Pancreas (tissue), 10 donors: ENCODE results near the gene USF3. TPM values are rescaled to one million over a fixed set of nuclear protein-coding genes. Genes with fewer than 3 reads are reported as not detected.
"Not testable (repeated sequence)": the region's sequence is repeated elsewhere in the genome, so short reads cannot be mapped to it uniquely, and the experiment has no call there.

Source experiments
- ATAC-seq, 4 donors: fragments of 200-7000 bp; cut with Tn5 transposase; one replicate each; pipeline versions ENCODE4 v1.8.0 to v1.9.1; 2020; ENCODE audit warnings: mild to moderate bottlenecking in 4 of 4, moderate library complexity in 4 of 4
- DNase-seq, 6 donors: peaks; one replicate each; pipeline ENCODE4 v3.0.0-alpha.2; 2020
- FAIRE-seq: peaks from 2 replicates; lab custom pipeline; 2012; peaks lifted over from hg19 to GRCh38; lab: Jason Lieb, UNC
- H3K27ac ChIP-seq, 4 donors: fragments of 200-600 bp; sonication (generic); 1 replicate in 3 of 4; 2 replicates in 1 of 4; pipeline versions ENCODE4 v1.5.0 to v1.8.0; 2020
- H3K27me3 ChIP-seq, 4 donors: fragments of 200-600 bp; one replicate each; pipeline ENCODE4 v1.8.0; 2021
- H3K36me3 ChIP-seq, 3 donors: fragments of 200-600 bp; sonication (generic) in 1 of 3; one replicate each; pipeline versions ENCODE4 v1.5.0 to v1.8.0; 2020 to 2021
- H3K4me1 ChIP-seq, 3 donors: fragments of 200-600 bp; one replicate each; pipeline ENCODE4 v1.8.0; 2021
- H3K4me3 ChIP-seq, 4 donors: fragments of 200-600 bp; sonication (generic) in 2 of 4; one replicate each; pipeline versions ENCODE4 v1.5.0 to v1.8.0; 2020 to 2021
- H3K9me3 ChIP-seq, 4 donors: fragments of 200-600 bp; one replicate each; pipeline ENCODE4 v1.8.0; 2021
- WGBS, 2 donors: extraction: QIAGEN DNeasy Blood & Tissue Kit; methylation state at CpG; one replicate each; pipeline ENCODE4 v1.1.7; 2013; 5-methylcytosine and 5-hydroxymethylcytosine counted together
- intact Hi-C, 3 donors: fragments of 100-400 bp; cut with DNase I; formaldehyde crosslinking; loops; one replicate each; pipeline versions ENCODE4 v1.11.1 to v1.14.2; 2022
- polyA plus RNA-seq, 2 donors: library from polyadenylated mRNA; stranded (reverse); fragments of 200-250 nt; gene quantifications; one replicate each; pipeline ENCODE4 v1.2.3, GENCODE V29; 2013
- total RNA-seq, 6 donors: library from RNA; stranded (reverse); fragmentation: NEBNext Ultra II Directional in 4 of 6; extraction: Animal tissue kit (Norgen Biotek cat#: 25700) in 4 of 6; gene quantifications; one replicate each; pipeline versions ENCODE4 v1.2.1 to v1.2.4, GENCODE V29; 2021 to 2023
- TF ChIP-seq, protein P1 (sequence below), 4 donors: fragments of 200-600 bp; sonication (generic) in 3 of 4; IDR thresholded peaks; one replicate each; pipeline versions ENCODE4 v1.5.0 to v1.8.0; 2021; ENCODE audit warnings: antibody characterized with exemption in 4 of 4
- donor health status: healthy with polysubstance abuse.
- donor health status: DM: no; HTN: no; CAD: no; lungs with moderate emphysema.
- donor health status: DM: no; HTN: no; CAD: no.
- donor health status: control.
- donor health status: control.
- donor health status: Bipolar disorder and iron deficiency.
- donor health status: DM: yes; HTN: yes; CAD: no.
- donor health status: DM: no; HTN: no; CAD: no.
- donor health status: DM: no; HTN: no; CAD: no.
- donor health status: DM: yes; HTN: yes; CAD: no.

The USF3 gene
- total and polyA plus RNA-seq, 8 donors: 2.9 to 12.3 (median 9.0) TPM

DNA sequence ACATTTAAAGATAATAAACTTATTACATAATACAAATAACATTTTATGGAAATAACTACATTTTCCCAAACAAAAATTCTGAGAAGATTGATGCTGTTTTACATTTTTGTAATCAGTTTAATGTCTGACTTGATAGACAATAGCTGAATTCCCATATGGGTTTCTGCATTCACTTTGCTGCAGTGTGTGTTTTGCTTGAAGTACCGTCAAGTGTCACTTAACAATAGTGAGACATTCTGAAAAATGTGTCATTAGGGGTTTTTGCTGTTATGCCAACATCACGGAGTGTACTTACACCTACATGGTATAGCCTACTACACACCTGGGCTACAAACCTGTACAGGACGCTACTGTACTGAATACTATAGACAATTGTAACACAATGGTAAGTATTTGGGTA, 57.5 kb downstream of the USF3 start:
- 97% methylated on average over 3 of the region's 3 CpGs for WGBS, 2 donors
- H3K9me3 ChIP-seq: no peaks in the 10 kb centered on the region
- TF ChIP-seq, protein P1, sequence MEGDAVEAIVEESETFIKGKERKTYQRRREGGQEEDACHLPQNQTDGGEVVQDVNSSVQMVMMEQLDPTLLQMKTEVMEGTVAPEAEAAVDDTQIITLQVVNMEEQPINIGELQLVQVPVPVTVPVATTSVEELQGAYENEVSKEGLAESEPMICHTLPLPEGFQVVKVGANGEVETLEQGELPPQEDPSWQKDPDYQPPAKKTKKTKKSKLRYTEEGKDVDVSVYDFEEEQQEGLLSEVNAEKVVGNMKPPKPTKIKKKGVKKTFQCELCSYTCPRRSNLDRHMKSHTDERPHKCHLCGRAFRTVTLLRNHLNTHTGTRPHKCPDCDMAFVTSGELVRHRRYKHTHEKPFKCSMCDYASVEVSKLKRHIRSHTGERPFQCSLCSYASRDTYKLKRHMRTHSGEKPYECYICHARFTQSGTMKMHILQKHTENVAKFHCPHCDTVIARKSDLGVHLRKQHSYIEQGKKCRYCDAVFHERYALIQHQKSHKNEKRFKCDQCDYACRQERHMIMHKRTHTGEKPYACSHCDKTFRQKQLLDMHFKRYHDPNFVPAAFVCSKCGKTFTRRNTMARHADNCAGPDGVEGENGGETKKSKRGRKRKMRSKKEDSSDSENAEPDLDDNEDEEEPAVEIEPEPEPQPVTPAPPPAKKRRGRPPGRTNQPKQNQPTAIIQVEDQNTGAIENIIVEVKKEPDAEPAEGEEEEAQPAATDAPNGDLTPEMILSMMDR (IDR thresholded peaks at IDR 0.05): no peak

DNA sequence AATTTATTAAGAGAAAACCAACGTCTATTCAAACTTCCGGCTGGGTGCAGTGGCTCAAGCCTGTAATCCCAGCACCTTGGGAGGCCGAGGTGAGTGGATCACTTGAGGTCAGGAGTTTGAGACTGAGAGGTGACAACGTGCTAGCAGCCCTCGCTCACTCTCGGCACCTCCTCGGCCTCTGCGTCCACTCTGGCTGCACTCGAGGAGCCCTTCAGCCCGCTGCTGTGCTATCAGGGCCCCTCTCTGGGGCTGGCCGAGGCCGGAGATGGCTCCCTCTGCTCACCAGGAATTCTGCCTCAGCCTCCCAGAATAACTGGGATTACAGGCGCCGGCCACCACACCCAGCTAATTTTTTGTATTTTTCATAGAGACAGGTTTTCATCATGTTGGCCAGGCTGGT, 58.7 kb downstream of the USF3 start:
- TF ChIP-seq, protein P1 (IDR thresholded peaks at IDR 0.05): no peak
- Histone ChIP-seq H3K27me3 (no peaks in the 10 kb centered on the region), H3K9me3 (no peaks in the 10 kb centered on the region), H3K4me1 (no peaks in the 10 kb centered on the region), H3K27ac (no peak overlapping the region), H3K4me3 (no peak overlapping the region), H3K36me3 (no peaks in the 10 kb centered on the region)
- no peak for ATAC-seq
- FAIRE-seq: no peak
- intact Hi-C loops: no loop called here
- WGBS, 2 donors: 92 to 97% methylated on average over 14 of the region's 14 CpGs
- peak in 1 of 6 donors; percentile 38 for DNase-seq

More for the DNA sequence above, 57.5 kb downstream of the USF3 start:
- no peak for DNase-seq
- Histone ChIP-seq H3K27ac (no peak overlapping the region), H3K36me3 (no peaks in the 10 kb centered on the region), H3K4me1 (no peaks in the 10 kb centered on the region), H3K27me3 (no peaks in the 10 kb centered on the region), H3K4me3 (no peak overlapping the region)
- peak; percentile 43 for FAIRE-seq
- no peak for ATAC-seq
- intact Hi-C loops: no loop called here

DNA sequence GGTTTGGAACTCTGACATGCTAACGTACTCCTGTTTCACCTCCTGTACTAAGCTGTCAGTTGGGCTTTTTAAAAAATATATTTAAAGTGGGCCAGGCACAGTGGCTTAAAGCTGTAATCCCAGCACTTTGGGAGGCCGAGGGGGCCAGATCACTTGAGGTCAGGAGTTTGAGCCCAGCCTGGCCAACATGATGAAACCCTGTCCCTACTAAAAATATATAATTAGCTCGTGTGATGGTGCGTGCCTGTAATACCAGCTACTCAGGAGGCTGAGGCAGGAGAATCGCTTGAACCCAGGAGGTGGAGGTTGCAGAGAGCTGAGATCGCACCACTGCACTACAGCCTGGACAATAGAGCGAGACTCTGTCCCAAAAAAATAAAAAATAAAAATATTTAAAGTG, 60.4 kb downstream of the USF3 start:
- H3K27ac ChIP-seq, H3K9me3 ChIP-seq, DNase-seq, ATAC-seq, FAIRE-seq, H3K4me1 ChIP-seq, intact Hi-C loops, H3K36me3 ChIP-seq, H3K4me3 ChIP-seq, H3K27me3 ChIP-seq: not testable (repeated sequence)
- WGBS, 2 donors: 91 to 92% methylated on average over 7 of the region's 7 CpGs

DNA sequence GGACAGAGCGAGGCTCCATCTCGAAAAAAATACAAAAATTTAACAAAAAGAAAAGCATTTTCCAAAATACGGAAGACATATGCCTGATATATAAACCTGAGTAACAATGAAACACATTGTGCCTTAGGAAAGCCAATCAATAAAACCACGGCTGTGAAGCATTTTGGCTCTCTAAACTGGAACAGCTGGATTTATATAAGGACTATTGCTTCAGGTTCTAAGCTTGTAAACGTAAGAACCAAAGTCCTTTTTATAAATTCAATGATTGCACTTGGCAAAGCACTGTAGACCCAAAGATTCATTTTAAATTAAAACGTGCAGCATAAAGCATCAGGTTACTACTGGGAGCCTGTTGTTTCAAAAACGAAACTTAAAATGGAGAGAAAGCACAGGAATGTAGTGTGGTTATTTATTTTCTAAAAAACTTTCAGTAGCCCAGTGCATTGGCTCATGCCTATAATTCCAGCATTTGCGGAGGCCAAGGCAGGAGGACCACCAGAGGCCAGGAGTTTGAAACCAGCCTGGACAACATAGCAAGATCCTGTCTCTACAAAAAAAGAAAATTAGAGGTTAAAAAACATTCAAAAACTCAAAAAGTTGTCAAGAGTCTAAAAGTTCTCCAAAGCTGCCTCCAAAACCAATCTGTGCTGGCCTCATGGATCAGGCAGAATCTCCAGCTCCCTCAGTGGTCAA, 61.5 kb downstream of the USF3 start:
- intact Hi-C loops: no loop called here
- FAIRE-seq (no peak), ATAC-seq (peak in 3 of 4 donors; percentile 34 to 73 (median 58)), DNase-seq (no peak)
- Histone ChIP-seq H3K4me1 (no peaks in the 10 kb centered on the region), H3K27ac (peak overlapping the region in 1 of 4 donors; percentile 16), H3K9me3 (no peaks in the 10 kb centered on the region), H3K4me3 (no peak overlapping the region), H3K36me3 (no peaks in the 10 kb centered on the region), H3K27me3 (no peaks in the 10 kb centered on the region)
- 42 to 45% methylated on average over 8 of the region's 8 CpGs for WGBS, 2 donors
- TF ChIP-seq, protein P1 (IDR thresholded peaks at IDR 0.05): no peak

DNA sequence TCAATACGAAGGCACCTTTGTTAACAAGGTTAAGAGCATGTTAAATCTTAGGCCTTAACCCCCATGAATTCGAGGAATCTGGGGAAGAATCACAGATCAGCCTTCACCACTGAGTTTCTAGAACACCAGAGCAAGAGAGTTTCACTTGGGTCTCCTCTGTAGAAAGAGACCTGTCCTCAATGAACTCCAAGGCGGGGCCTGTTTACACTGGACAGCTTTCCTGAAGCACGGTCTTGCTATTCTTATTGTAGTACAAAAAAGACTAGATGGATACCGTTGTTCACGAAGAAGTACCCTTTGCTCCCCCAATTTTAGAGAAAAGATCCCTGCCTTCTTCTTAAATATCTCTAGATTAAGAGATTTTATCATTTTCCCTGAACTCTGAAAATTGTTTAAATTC, 64.9 kb downstream of the USF3 start:
- Histone ChIP-seq H3K4me1 (no peaks in the 10 kb centered on the region), H3K4me3 (no peak overlapping the region), H3K36me3 (no peaks in the 10 kb centered on the region), H3K27me3 (no peaks in the 10 kb centered on the region), H3K9me3 (no peaks in the 10 kb centered on the region), H3K27ac (no peak overlapping the region)
- no peak for ATAC-seq
- TF ChIP-seq, protein P1 (IDR thresholded peaks at IDR 0.05): no peak
- no peak for FAIRE-seq
- intact Hi-C loops: no loop called here
- 75 to 86% methylated on average over 6 of the region's 6 CpGs for WGBS, 2 donors
- no peak for DNase-seq
